H9 (cell line): ENCODE measurements around the gene PCYT1A. TPM values are rescaled to one million over a fixed set of nuclear protein-coding genes. Genes with fewer than 3 reads are reported as not detected.

Experiments used
- DNase-seq: peaks from one replicate; pipeline ENCODE4 v3.0.0-alpha.2; 2017
- H2AFZ ChIP-seq: one replicate; pipeline ENCODE4 v1.6.1; 2013; ENCODE audit warnings: mild to moderate bottlenecking, low read length, control low read depth, moderate library complexity
- H2AK5ac ChIP-seq: 2 replicates; pipeline ENCODE4 v1.6.1; 2013; ENCODE audit warnings: low read length, control low read depth, mixed read lengths; ENCODE audit not compliant: insufficient read length
- H2BK120ac ChIP-seq: one replicate; pipeline ENCODE4 v1.6.1; 2013; ENCODE audit warnings: low read depth, mild to moderate bottlenecking, low read length, control low read depth, inconsistent platforms; ENCODE audit not compliant: poor library complexity, severe bottlenecking
- H2BK12ac ChIP-seq: 2 replicates; pipeline ENCODE4 v1.6.1; 2013; ENCODE audit warnings: low read length, control low read depth, mixed read lengths, low read depth; ENCODE audit not compliant: insufficient read length
- H2BK15ac ChIP-seq: 2 replicates; pipeline ENCODE4 v1.6.1; 2013; ENCODE audit warnings: low read depth, low read length, control low read depth
- H2BK20ac ChIP-seq: one replicate; pipeline ENCODE4 v1.6.1; 2013; ENCODE audit warnings: low read depth, mild to moderate bottlenecking, low read length, control low read depth, inconsistent platforms; ENCODE audit not compliant: poor library complexity, severe bottlenecking
- H2BK5ac ChIP-seq: 2 replicates; pipeline ENCODE4 v1.6.1; 2013; ENCODE audit warnings: low read length, control low read depth, mixed read lengths; ENCODE audit not compliant: insufficient read length
- H3K14ac ChIP-seq: 2 replicates; pipeline ENCODE4 v1.6.1; 2013; ENCODE audit warnings: low read length, control low read depth; ENCODE audit not compliant: insufficient read depth
- H3K18ac ChIP-seq: 2 replicates; pipeline ENCODE4 v1.6.1; 2013; ENCODE audit warnings: low read depth, mild to moderate bottlenecking, mixed read lengths, low read length, control low read depth; ENCODE audit not compliant: insufficient read length
- H3K23ac ChIP-seq: 2 replicates; pipeline ENCODE4 v1.6.1; 2013; ENCODE audit warnings: low read length, control low read depth, mixed read lengths, low read depth; ENCODE audit not compliant: insufficient read length
- H3K23me2 ChIP-seq: 2 replicates; pipeline ENCODE4 v1.6.1; 2013; ENCODE audit warnings: low read depth, mild to moderate bottlenecking, mixed read lengths, low read length, control low read depth; ENCODE audit not compliant: insufficient read length, poor library complexity, severe bottlenecking
- H3K27ac ChIP-seq: 2 replicates; pipeline ENCODE4 v1.5.1; 2013; ENCODE audit warnings: low read length, control low read depth, mixed read lengths, low read depth; ENCODE audit not compliant: insufficient read length
- H3K27me3 ChIP-seq: 2 replicates; pipeline ENCODE4 v1.6.1; 2013; ENCODE audit warnings: low read length, control low read depth, inconsistent platforms; ENCODE audit not compliant: insufficient read depth
- H3K4ac ChIP-seq: 2 replicates; pipeline ENCODE4 v1.6.1; 2013; ENCODE audit warnings: low read depth, mild to moderate bottlenecking, control low read depth, inconsistent platforms, low read length, moderate library complexity
- H3K4me1 ChIP-seq: 2 replicates; pipeline ENCODE4 v1.6.1; 2013; ENCODE audit warnings: low read length, control low read depth, inconsistent platforms; ENCODE audit not compliant: insufficient read depth
- H3K4me2 ChIP-seq: 2 replicates; pipeline ENCODE4 v1.6.1; 2013; ENCODE audit warnings: low read length, control low read depth, mixed read lengths; ENCODE audit not compliant: insufficient read length, insufficient read depth
- H3K56ac ChIP-seq: 2 replicates; pipeline ENCODE4 v1.6.1; 2013; ENCODE audit warnings: low read depth, mild to moderate bottlenecking, mixed read lengths, low read length, control low read depth; ENCODE audit not compliant: insufficient read length
- H3K79me1 ChIP-seq: 2 replicates; pipeline ENCODE4 v1.6.1; 2013; ENCODE audit warnings: low read depth, mild to moderate bottlenecking, moderate library complexity, low read length, control low read depth, inconsistent platforms; ENCODE audit not compliant: insufficient read depth, poor library complexity, severe bottlenecking
- H3K79me2 ChIP-seq: 2 replicates; pipeline ENCODE4 v1.6.1; 2013; ENCODE audit warnings: low read length, control low read depth, inconsistent platforms; ENCODE audit not compliant: insufficient read depth
- H3K9ac ChIP-seq: 2 replicates; pipeline ENCODE4 v1.6.1; 2013; ENCODE audit warnings: low read length, control low read depth, mixed read lengths; ENCODE audit not compliant: insufficient read length; ENCODE audit errors: extremely low read depth
- H3K9me3 ChIP-seq: one replicate; pipeline ENCODE4 v1.6.1; 2013; ENCODE audit warnings: low read depth, low read length, inconsistent platforms; ENCODE audit not compliant: control insufficient read depth
- H3T11ph ChIP-seq: one replicate; pipeline ENCODE4 v1.6.1; 2013; ENCODE audit warnings: mild to moderate bottlenecking, low read length, control low read depth, inconsistent platforms
- H4K20me1 ChIP-seq: one replicate; pipeline ENCODE4 v1.6.1; 2013; ENCODE audit not compliant: control insufficient read depth, insufficient read length, insufficient read depth
- H4K5ac ChIP-seq: 2 replicates; pipeline ENCODE4 v1.6.1; 2013; ENCODE audit warnings: low read depth, mild to moderate bottlenecking, mixed read lengths, low read length, control low read depth; ENCODE audit not compliant: insufficient read length
- H4K8ac ChIP-seq: replicated peaks from 2 replicates; pipeline ENCODE4 v1.6.1; 2013; ENCODE audit warnings: low read length, control low read depth, mixed read lengths, low read depth; ENCODE audit not compliant: insufficient read length
- H4K91ac ChIP-seq: 2 replicates; pipeline ENCODE4 v1.6.1; 2013; ENCODE audit warnings: low read depth, mild to moderate bottlenecking, moderate library complexity, mixed read lengths, low read length, control low read depth; ENCODE audit not compliant: insufficient read length
- H3K27ac Mint-ChIP-seq, 3 experiments: 2 replicates in 2 of 3; 3 replicates in 1 of 3; pipeline ENCODE4 v1.8.0; 2020 to 2021; ENCODE audit warnings: mixed read lengths in 3 of 3, mild to moderate bottlenecking in 1 of 3, moderate library complexity in 1 of 3
- H3K27me3 Mint-ChIP-seq: 2 replicates; pipeline ENCODE4 v1.8.0; 2021; ENCODE audit warnings: low read depth, mild to moderate bottlenecking, moderate library complexity, mixed read lengths
- H3K36me3 Mint-ChIP-seq, 3 experiments: 2 replicates in 2 of 3; 3 replicates in 1 of 3; pipeline ENCODE4 v1.8.0; 2020 to 2021; ENCODE audit warnings: low read depth in 3 of 3, mixed read lengths in 3 of 3; ENCODE audit not compliant: insufficient read depth in 1 of 3
- H3K4me1 Mint-ChIP-seq, 2 experiments: 2 replicates each; pipeline ENCODE4 v1.8.0; 2020; ENCODE audit warnings: mixed read lengths in 2 of 2
- H3K4me3 Mint-ChIP-seq, 2 experiments: 2 replicates in 1 of 2; 3 replicates in 1 of 2; pipeline ENCODE4 v1.8.0; 2020 to 2021; ENCODE audit warnings: mild to moderate bottlenecking in 2 of 2, mixed read lengths in 2 of 2, moderate library complexity in 1 of 2
- H3K9me3 Mint-ChIP-seq, 2 experiments: 2 replicates in 1 of 2; 3 replicates in 1 of 2; pipeline ENCODE4 v1.8.0; 2020; ENCODE audit warnings: mild to moderate bottlenecking in 2 of 2, mixed read lengths in 2 of 2, moderate library complexity in 1 of 2
- CTCF ChIP-seq: fragments of 200-600 bp; sonication (generic); conservative IDR thresholded peaks from 3 replicates; pipeline ENCODE4 v1.8.0; 2021; ENCODE audit warnings: antibody characterized with exemption, mild to moderate bottlenecking
- WGBS: extraction: QIAGEN DNeasy Blood & Tissue Kit; methylation state at CpG from one replicate; pipeline ENCODE4 v1.1.7; 2013; ENCODE audit warnings: missing lambda C conversion rate, low lambda C conversion rate, mixed read lengths; ENCODE audit not compliant: insufficient read length; ENCODE audit errors: extremely low coverage; 5-methylcytosine and 5-hydroxymethylcytosine counted together
- total RNA-seq: library from RNA; stranded (reverse); gene quantifications from 2 replicates; pipeline ENCODE4 v1.2.1, GENCODE V29; 2021

Gene PCYT1A
- total RNA-seq, 1 experiment from 2014 or later = 31.6 TPM

- Mint-ChIP-seq H3K4me1 (no peaks in the 10 kb centered on the region), H3K27me3 (no peaks in the 10 kb centered on the region), H3K36me3 (peaks cover 0 to 20% (median 8%) of the 10 kb centered on the region in 3 experiments; a peak in 5 of 7 replicates), H3K4me3 (no peak overlapping the region), H3K27ac (no peak overlapping the region), H3K9me3 (no peaks in the 10 kb centered on the region; a peak in 1 of 5 replicates)
- Histone ChIP-seq H2BK12ac (no peak overlapping the region), H3K23ac (no peak overlapping the region), H3K56ac (no peak overlapping the region), H2BK5ac (no peak overlapping the region), H2AFZ (no peak overlapping the region), H4K91ac (no peak overlapping the region), H3K4me1 (no peaks in the 10 kb centered on the region), H3T11ph (no peak overlapping the region), H2BK20ac (no peak overlapping the region), H3K27me3 (no peaks in the 10 kb centered on the region), H3K23me2 (no peaks in the 10 kb centered on the region), H2BK120ac (no peak overlapping the region), H3K27ac (no peak overlapping the region), H4K20me1 (no peaks in the 10 kb centered on the region), H3K14ac (no peak overlapping the region), H3K79me1 (no peaks in the 10 kb centered on the region), H3K18ac (no peak overlapping the region), H4K8ac (no peak overlapping the region), H4K5ac (no peak overlapping the region), H3K79me2 (no peaks in the 10 kb centered on the region), H3K4ac (no peak overlapping the region), H2BK15ac (no peak overlapping the region), H3K9me3 (no peaks in the 10 kb centered on the region), H3K9ac (no peak overlapping the region), H2AK5ac (no peak overlapping the region), H3K4me2 (no peak overlapping the region)
- WGBS = no CpG with 5 or more reads among the region's 16 CpGs
- no peak for DNase-seq
- TF ChIP-seq CTCF = no peak
These were observed 35.6 kb downstream of the PCYT1A start for GRCh38 chr3:196251918-196252317.
